GM18867 (cell line): ENCODE data around the gene INHBB.
"Not testable (repeated sequence)": the region's sequence is repeated elsewhere in the genome, so short reads cannot be mapped to it uniquely, and the experiment has no call there.

Experiments used
- ATAC-seq: cut with Tn5 transposase; IDR thresholded peaks from one replicate; pipeline ENCODE4 v1.9.1; 2021; ENCODE audit warnings: mild to moderate bottlenecking, moderate library complexity; ENCODE audit not compliant: unreplicated experiment

Gene INHBB

GRCh38 chr2:120378605-120379004 is 32.7 kb downstream of the INHBB start:
- ATAC-seq, result no peak

- no peak for ATAC-seq
Observed at GRCh38 chr2:120379916-120380893, 34.3 kb downstream of the INHBB start.

- no peak for ATAC-seq
Observed at GRCh38 chr2:120381192-120381591, 35.3 kb downstream of the INHBB start.

GRCh38 chr2:120381661-120382060 is 35.7 kb downstream of the INHBB start:
- no peak for ATAC-seq

- no peak for ATAC-seq
Observed at GRCh38 chr2:120382541-120383144, 36.7 kb downstream of the INHBB start.

- no peak for ATAC-seq
Observed at GRCh38 chr2:120383191-120383590, 37.3 kb downstream of the INHBB start.

GRCh38 chr2:120383631-120384340 is 37.9 kb downstream of the INHBB start:
- no peak for ATAC-seq

- peak; percentile 73 for ATAC-seq
Observed at GRCh38 chr2:120384486-120385354, 38.8 kb downstream of the INHBB start.

GRCh38 chr2:120385355-120386127 is 39.6 kb downstream of the INHBB start:
- ATAC-seq, result no peak

GRCh38 chr2:120388222-120389035 is 42.5 kb downstream of the INHBB start:
- ATAC-seq, result no peak

- ATAC-seq, result no peak
Observed at GRCh38 chr2:120389036-120389391, 43.1 kb downstream of the INHBB start.

GRCh38 chr2:120390381-120391055 is 44.6 kb downstream of the INHBB start:
- no peak for ATAC-seq

GRCh38 chr2:120391382-120391781 is 45.4 kb downstream of the INHBB start:
- not testable (repeated sequence) for ATAC-seq

GRCh38 chr2:120391911-120392665 is 46.2 kb downstream of the INHBB start:
- no peak for ATAC-seq

- ATAC-seq, result no peak
Observed at GRCh38 chr2:120392923-120393322, 47.0 kb downstream of the INHBB start.

GRCh38 chr2:120393456-120393855 is 47.5 kb downstream of the INHBB start:
- ATAC-seq, result no peak

- ATAC-seq, result no peak
Observed at GRCh38 chr2:120394764-120395163, 48.8 kb downstream of the INHBB start.
